Stimulated activated CD8-positive, alpha-beta memory T cell treated with anti-CD3 and anti-CD28 coated beads, Interleukin-7, amount 100 ng/mL, for 48 hours (primary cell): ENCODE data around the gene AMBP.

Source experiments
- DNase-seq, 2 donors: peaks; one replicate each; pipeline ENCODE4 v3.0.0-alpha.2; 2020; ENCODE audit warnings: low read depth in 1 of 2; ENCODE audit errors: extremely low read depth in 1 of 2

Gene AMBP

GRCh38 chr9:114034196-114034595, 43.9 kb downstream of the AMBP start:
- DNase-seq, result no peak

GRCh38 chr9:114033397-114034103, 44.5 kb downstream of the AMBP start:
- no peak for DNase-seq

GRCh38 chr9:114031948-114032840, 45.9 kb downstream of the AMBP start:
- no peak for DNase-seq

GRCh38 chr9:114031037-114031630, 47.0 kb downstream of the AMBP start:
- no peak for DNase-seq

- no peak for DNase-seq
These were observed 47.7 kb downstream of the AMBP start for GRCh38 chr9:114030364-114030763.

GRCh38 chr9:114029311-114030170, 48.6 kb downstream of the AMBP start:
- DNase-seq, result no peak

- no peak for DNase-seq
These were observed 49.5 kb downstream of the AMBP start for GRCh38 chr9:114028646-114029045.

- no peak for DNase-seq
These were observed 50.1 kb downstream of the AMBP start for GRCh38 chr9:114027863-114028465.

GRCh38 chr9:114027159-114027862, 50.8 kb downstream of the AMBP start:
- DNase-seq, result no peak

- DNase-seq, result no peak
These were observed 51.8 kb downstream of the AMBP start for GRCh38 chr9:114026335-114026734.

- no peak for DNase-seq
These were observed 52.3 kb downstream of the AMBP start for GRCh38 chr9:114025760-114026159.

- no peak for DNase-seq
These were observed 52.8 kb downstream of the AMBP start for GRCh38 chr9:114025196-114025753.

- no peak for DNase-seq
These were observed 54.1 kb downstream of the AMBP start for GRCh38 chr9:114023961-114024360.

- no peak for DNase-seq
These were observed 56.5 kb downstream of the AMBP start for GRCh38 chr9:114021578-114021977.

- DNase-seq, result no peak
These were observed 60.1 kb downstream of the AMBP start for GRCh38 chr9:114017741-114018715.

GRCh38 chr9:114016629-114017423, 61.3 kb downstream of the AMBP start:
- DNase-seq, result no peak

- no peak for DNase-seq
These were observed 62.0 kb downstream of the AMBP start for GRCh38 chr9:114016101-114016500.
